ENCODE measurements around the gene PRLR. TPM values are rescaled to one million over a fixed set of nuclear protein-coding genes. Genes with fewer than 3 reads are reported as not detected.

The PRLR gene
- total RNA-seq, 2 experiments from 2014 or later = not detected

GRCh38 chr5:35026280-35026840 lies 203.9 kb downstream of the PRLR start:
- Mint-ChIP-seq H3K4me3 (no peak overlapping the region), H3K36me3 (no peaks in the 10 kb centered on the region), H3K4me1 (peaks cover 4% of the 10 kb centered on the region), H3K27ac (no peak overlapping the region), H3K9me3 (no peaks in the 10 kb centered on the region), H3K27me3 (peaks cover 22% of the 10 kb centered on the region)
- DNase-seq = no peak

DNA sequence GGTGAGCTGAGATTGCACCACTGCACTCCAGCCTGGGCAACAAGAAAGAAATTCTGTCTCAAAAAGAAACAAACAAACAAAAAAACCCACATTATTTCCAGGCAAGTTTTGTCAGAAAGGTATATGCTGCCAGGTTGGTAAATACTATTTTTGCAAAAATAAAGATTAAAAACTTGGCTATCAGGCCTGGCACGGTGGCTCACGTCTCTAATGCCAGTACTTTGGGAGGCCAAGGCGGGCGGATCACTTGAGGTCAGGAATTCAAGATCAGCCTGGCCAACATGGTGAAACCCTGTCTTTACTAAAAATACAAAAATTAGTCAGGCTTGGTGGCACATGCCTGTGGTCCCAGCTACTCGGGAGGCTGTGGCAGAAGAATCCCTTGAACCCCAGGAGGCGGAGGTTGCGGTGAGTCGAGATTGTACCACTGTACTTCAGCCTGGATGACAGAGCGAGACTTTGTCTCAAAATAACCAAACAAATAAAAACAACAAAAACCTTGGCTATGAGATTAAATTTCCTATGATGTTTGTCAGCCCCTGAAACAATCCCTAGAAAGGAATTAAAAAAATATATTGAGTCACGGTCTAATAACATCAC lies 205.3 kb downstream of the PRLR start:
- H3K27me3 Mint-ChIP-seq = peaks cover 19% of the 10 kb centered on the region

GRCh38 chr5:35023391-35024178 lies 206.7 kb downstream of the PRLR start:
- Mint-ChIP-seq H3K9me3 (no peaks in the 10 kb centered on the region), H3K36me3 (no peaks in the 10 kb centered on the region), H3K4me3 (no peak overlapping the region)

More for the DNA sequence above, 205.3 kb downstream of the PRLR start:
- Mint-ChIP-seq H3K36me3 (no peaks in the 10 kb centered on the region), H3K27ac (no peak overlapping the region), H3K4me3 (no peak overlapping the region), H3K9me3 (no peaks in the 10 kb centered on the region), H3K4me1 (peaks cover 4% of the 10 kb centered on the region)
- no peak for DNase-seq

DNA sequence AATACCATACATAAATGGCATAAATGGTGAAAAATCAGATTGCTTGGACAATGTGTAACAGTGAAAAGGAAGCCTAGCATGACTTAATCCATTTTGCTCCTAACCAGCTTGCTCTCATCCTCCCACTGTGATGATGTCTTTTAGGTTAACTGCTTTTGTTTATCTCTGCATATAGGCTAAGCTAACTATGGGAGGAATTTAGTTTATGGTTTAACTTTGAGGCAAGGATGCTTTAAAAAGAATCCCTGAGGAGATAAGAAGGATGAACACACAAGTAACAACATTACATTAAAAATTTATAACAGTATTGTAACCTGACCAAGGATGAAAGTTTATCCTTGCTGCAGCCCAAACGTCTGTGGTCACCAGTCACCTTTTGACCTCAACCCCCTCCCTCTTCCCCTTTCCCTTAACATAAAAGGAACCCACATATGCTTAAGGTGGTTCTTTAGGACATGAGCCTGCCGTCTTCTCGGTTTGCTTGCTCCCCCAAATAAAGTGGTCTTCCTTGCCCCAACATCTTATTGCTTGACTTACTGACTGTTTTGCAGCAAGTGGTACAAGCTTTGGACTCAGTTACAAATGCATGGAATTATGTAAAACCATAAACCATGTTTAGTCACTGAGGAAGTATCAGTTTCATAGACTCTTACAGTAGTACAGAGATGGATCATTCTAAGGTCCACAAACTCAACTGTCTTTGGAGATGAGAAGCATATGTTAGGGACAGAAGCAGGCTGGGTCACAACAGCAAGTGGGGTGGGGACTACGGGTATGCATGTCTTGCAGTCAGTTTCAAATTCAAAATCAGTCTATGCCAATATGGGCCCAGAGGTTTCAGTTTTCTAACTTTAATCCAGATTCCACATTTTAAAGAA lies 213.9 kb downstream of the PRLR start:
- no peak overlapping the region for H3K4me3 Mint-ChIP-seq
- H3K27me3 Mint-ChIP-seq = peaks cover 30% of the 10 kb centered on the region
- no peak for DNase-seq
- H3K4me1 Mint-ChIP-seq = no peaks in the 10 kb centered on the region
- H3K27ac Mint-ChIP-seq = no peak overlapping the region
- H3K9me3 Mint-ChIP-seq = peaks cover 2% of the 10 kb centered on the region
- peaks cover 3% of the 10 kb centered on the region for H3K36me3 Mint-ChIP-seq

More at GRCh38 chr5:35023391-35024178, 206.7 kb downstream of the PRLR start:
- H3K27me3 Mint-ChIP-seq = peaks cover 9% of the 10 kb centered on the region
- no peak for DNase-seq
- H3K27ac Mint-ChIP-seq = no peak overlapping the region
- no peaks in the 10 kb centered on the region for H3K4me1 Mint-ChIP-seq

GRCh38 chr5:35015063-35015462 lies 215.2 kb downstream of the PRLR start:
- Mint-ChIP-seq H3K27me3 (peaks cover 30% of the 10 kb centered on the region), H3K4me1 (no peaks in the 10 kb centered on the region), H3K4me3 (no peak overlapping the region), H3K27ac (no peak overlapping the region), H3K36me3 (peaks cover 3% of the 10 kb centered on the region), H3K9me3 (peaks cover 2% of the 10 kb centered on the region)
- DNase-seq = no peak

DNA sequence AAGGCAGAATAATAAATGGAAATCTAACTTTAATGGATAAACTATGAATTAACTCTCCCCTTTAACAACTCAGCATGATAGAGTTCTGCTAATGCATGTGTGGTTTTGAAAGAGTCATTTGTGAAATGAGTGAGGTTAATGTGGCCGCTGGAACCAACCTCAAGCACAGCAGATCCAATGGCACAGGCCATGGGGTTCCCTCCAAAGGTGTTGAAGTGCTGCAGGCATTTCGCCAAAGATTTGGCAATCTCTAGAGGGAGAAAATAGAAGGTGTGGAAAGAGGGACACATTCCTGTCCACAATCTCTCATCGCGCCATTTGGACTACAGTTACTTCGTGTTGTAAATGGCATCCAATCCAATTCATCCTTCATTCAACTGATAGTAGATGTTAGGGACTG lies 217.5 kb downstream of the PRLR start:
- Mint-ChIP-seq H3K4me3 (no peak overlapping the region), H3K9me3 (no peaks in the 10 kb centered on the region)

DNA sequence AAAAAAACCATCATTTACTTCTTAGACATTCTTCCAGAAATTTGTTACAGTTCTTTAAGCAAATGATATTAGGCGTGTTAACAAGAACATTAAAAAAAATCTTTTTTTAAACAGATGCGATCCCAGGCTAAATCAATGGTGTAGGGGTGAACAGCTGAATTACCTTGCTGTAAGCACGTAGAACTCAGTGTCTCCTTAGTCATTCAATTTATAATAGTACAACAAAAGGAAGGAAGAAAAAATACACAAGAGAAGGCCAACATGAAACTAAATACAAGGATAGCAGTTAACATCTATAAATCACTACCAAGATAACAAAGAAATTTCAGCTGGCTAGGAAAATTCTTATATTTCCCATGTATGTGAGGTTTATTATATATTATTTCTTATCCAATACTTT lies 217.9 kb downstream of the PRLR start:
- Mint-ChIP-seq H3K4me3 (no peak overlapping the region), H3K27ac (no peak overlapping the region), H3K36me3 (peaks cover 2% of the 10 kb centered on the region), H3K4me1 (no peaks in the 10 kb centered on the region), H3K9me3 (no peaks in the 10 kb centered on the region), H3K27me3 (peaks cover 26% of the 10 kb centered on the region)
- DNase-seq = no peak

More for the DNA sequence above, 217.5 kb downstream of the PRLR start:
- DNase-seq = peak; percentile 10
- Mint-ChIP-seq H3K27me3 (peaks cover 26% of the 10 kb centered on the region), H3K36me3 (peaks cover 3% of the 10 kb centered on the region), H3K4me1 (no peaks in the 10 kb centered on the region), H3K27ac (no peak overlapping the region)

DNA sequence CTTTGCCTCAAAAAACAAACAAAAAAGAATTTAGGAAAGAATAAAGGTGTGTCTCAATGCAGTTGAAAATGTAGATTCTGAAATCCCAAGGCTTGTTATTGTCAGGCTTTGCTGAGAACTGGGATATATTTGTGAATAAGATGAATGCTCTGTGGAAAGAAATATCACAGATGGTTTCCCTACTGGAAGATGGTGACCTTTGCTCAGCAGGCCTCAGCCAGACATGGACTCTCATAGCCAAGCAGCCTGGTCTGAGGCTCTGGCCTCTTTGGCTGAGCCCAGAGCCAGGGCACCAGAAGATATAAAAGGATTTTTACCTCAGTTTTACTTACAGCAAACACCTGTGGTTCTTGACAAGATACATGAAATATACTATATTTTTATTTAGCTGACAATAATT lies 219.6 kb downstream of the PRLR start:
- no peaks in the 10 kb centered on the region for H3K4me1 Mint-ChIP-seq
- no peak overlapping the region for H3K4me3 Mint-ChIP-seq
- no peak for DNase-seq
- H3K9me3 Mint-ChIP-seq = no peaks in the 10 kb centered on the region
- peaks cover 19% of the 10 kb centered on the region for H3K27me3 Mint-ChIP-seq
- H3K36me3 Mint-ChIP-seq = peaks cover 2% of the 10 kb centered on the region
- no peak overlapping the region for H3K27ac Mint-ChIP-seq

DNA sequence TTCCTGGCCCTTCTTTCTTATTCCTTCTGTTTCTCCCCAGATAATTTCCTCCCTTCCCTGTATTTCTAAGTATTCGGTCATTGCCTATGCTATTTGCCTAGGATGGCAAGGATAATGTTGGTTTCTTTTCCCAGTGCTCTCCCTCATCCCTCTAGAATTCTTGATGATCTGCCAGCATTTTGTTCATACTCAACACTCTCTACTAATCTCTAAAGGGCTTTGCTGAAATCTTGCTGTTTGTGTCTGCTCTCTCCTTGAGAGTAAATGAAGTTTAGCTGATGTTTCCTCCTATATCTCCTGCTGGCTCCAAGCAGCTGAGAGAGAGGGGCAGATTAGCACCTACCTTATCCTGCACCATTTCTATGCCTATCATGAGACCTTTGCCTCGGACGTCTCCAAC lies 220.6 kb downstream of the PRLR start:
- H3K36me3 Mint-ChIP-seq = no peaks in the 10 kb centered on the region
- no peaks in the 10 kb centered on the region for H3K4me1 Mint-ChIP-seq
- H3K27me3 Mint-ChIP-seq = peaks cover 20% of the 10 kb centered on the region
- H3K9me3 Mint-ChIP-seq = no peaks in the 10 kb centered on the region
- DNase-seq = no peak
- H3K4me3 Mint-ChIP-seq = no peak overlapping the region
- H3K27ac Mint-ChIP-seq = no peak overlapping the region

GRCh38 chr5:35009019-35009418 lies 221.3 kb downstream of the PRLR start:
- DNase-seq = no peak
- H3K4me1 Mint-ChIP-seq = no peaks in the 10 kb centered on the region
- H3K9me3 Mint-ChIP-seq = no peaks in the 10 kb centered on the region
- H3K4me3 Mint-ChIP-seq = no peak overlapping the region
- no peak overlapping the region for H3K27ac Mint-ChIP-seq
- peaks cover 23% of the 10 kb centered on the region for H3K27me3 Mint-ChIP-seq
- H3K36me3 Mint-ChIP-seq = no peaks in the 10 kb centered on the region

DNA sequence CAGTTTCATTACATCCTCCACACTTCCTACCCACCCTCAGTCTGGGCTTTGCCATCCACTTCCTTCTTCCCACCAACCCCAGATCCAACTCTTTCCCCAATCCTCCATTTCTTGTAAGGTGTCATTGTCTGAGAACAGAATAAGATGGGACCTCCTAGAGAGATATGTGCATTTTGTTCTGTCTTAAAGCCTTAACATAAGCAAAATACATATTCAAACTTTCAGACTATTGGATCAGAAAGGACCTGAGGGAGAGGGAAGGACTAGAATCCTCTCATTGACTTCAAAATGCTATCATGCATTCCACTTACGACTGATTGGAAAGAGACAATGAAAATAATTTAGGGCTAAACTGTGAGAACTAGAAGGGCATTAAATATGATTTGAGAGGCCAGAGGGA lies 225.5 kb downstream of the PRLR start:
- Mint-ChIP-seq H3K9me3 (no peaks in the 10 kb centered on the region), H3K4me3 (no peak overlapping the region), H3K36me3 (no peaks in the 10 kb centered on the region), H3K27ac (no peak overlapping the region), H3K4me1 (no peaks in the 10 kb centered on the region), H3K27me3 (peaks cover 36% of the 10 kb centered on the region)
- DNase-seq = no peak

GRCh38 chr5:35004200-35004599 lies 226.1 kb downstream of the PRLR start:
- Mint-ChIP-seq H3K4me3 (no peak overlapping the region), H3K36me3 (no peaks in the 10 kb centered on the region), H3K27me3 (peaks cover 36% of the 10 kb centered on the region), H3K9me3 (no peaks in the 10 kb centered on the region), H3K4me1 (no peaks in the 10 kb centered on the region), H3K27ac (no peak overlapping the region)
- no peak for DNase-seq

DNA sequence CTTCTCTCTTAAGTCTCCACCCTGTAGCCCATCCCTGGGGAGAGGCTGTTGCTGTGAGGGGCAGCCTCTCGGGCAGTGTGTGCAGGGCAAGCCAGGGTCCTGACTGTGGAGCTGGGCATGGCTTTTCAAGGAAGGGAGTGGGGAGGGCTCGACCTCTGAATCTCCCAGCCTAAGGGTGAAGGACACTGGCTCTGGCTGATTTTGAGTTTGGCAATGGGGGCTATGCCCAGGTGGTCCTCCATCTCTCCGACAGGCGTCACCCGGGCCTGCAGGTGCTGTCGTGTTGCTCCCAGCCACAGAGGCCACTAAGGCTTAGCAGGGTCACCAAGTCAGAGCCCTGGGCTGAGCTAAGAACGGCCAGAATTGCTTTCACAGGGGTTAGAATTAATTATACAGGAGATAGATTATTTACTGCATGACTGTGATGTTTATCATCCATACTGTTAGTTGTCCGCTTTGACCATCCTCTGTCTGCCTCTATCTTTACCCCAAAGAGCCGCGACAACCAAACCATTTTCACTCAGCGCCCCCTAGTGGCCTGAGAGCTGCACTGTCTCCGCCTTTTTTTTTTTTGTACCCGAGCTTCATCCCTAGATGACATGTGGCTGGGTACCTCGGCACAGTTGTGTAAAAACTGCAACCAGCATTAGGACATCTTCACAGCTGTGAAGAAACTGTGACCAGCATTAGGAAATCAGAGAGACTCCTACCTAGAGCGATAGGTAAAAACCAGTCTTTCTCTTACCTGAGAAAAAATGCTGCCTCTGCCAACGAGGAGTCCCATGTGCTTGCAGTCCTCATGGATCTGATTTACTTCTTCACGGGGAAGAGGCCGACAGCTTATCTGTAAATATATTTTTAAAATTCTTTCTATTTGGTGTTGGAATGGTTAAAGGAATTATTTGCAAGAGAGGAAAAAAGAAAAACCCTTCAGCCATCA lies 227.0 kb downstream of the PRLR start:
- Mint-ChIP-seq H3K27ac (no peak overlapping the region), H3K27me3 (peaks cover 36% of the 10 kb centered on the region), H3K4me3 (no peak overlapping the region), H3K36me3 (no peaks in the 10 kb centered on the region), H3K4me1 (no peaks in the 10 kb centered on the region), H3K9me3 (no peaks in the 10 kb centered on the region)
- peak; percentile 58 for DNase-seq

DNA sequence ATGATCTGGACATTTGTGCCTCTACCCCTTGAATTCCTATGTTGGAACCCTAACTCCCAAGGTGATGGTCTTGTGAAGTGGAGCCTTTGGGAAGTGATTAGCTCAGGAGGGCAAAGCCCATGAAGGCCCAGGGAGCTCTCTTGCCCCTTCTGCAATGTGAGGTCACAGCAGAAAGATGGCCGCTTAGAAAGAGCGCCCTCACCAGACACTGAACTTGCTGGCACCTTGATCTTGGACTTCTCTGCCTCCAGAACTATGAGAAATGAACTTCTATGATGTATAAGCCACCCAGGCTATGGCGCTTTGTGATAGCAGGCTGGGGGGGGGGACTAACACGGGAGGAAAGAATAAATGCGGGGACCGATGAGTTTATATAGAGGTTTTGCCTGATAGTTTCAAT lies 227.8 kb downstream of the PRLR start:
- Mint-ChIP-seq H3K27ac (no peak overlapping the region), H3K4me3 (no peak overlapping the region), H3K36me3 (no peaks in the 10 kb centered on the region), H3K4me1 (no peaks in the 10 kb centered on the region), H3K27me3 (peaks cover 35% of the 10 kb centered on the region), H3K9me3 (no peaks in the 10 kb centered on the region)
- no peak for DNase-seq

Measured in activated naive CD8-positive, alpha-beta T cell treated with anti-CD3 and anti-CD28 coated beads for 36 hours (primary cell).